Left forelimb (tissue), 1 donor: ENCODE measurements around the gene INPP5E.

ENCODE experiments used
- DNase-seq: peaks from one replicate; pipeline ENCODE4 v3.0.0-alpha.2; 2018; ENCODE audit warnings: low spot score

The INPP5E gene

DNA sequence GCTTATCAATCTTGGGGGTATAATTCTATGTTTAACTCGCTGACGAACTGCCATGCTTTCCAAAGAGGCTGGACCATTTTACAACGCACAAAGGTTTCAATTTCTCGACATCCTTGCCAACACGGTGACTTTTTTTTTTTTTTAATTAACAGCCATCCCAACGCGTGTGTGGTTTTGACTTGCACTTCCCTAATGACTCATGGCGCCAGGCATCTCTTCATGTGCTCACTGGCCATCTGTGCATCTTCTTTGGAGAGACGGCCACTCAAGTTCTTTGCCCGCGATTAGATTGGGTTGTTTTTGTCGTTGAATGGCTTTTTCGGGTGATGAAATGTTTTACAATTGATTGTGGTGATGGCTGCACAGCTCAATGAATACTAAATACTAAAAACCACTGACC, 53.6 kb downstream of the INPP5E start:
- no peak for DNase-seq

DNA sequence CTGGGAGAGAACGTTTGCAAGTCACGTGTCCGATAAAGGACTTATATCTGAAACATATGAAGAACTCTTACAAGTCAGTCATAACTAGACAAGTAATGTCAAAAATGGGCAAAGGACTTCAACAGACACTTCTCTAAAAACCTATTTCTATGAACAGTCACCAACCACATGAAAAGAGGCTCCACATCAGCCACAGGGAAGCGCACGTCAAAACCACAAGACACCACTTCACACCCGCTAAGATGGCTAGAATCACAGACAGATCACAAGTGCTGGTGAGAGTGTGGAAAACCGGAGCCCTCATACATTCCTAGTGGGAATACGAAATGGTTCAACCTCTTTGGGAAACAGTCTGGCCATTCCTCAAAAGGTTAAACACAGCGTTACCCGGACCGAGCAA, 54.6 kb downstream of the INPP5E start:
- no peak for DNase-seq

DNA sequence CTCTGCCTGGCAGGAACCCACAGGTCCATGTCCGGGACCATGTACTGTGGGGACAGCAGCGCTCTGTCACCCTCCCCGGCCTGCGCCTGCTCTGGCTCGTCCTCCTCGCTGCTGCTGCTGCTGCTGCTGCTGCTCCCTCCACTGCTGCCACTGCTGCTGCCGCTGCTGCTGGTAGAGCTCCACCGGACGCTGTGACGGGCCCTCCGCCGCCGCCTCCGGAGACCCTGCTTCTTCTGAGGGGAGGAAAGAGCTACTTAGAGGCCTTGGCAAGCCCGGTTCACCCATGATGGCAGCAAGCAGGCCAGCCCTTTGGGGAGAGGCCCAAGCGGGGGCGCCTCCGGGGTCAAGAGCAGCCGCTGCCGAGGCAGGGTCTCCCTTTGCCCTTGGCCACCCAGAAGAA, 56.2 kb downstream of the INPP5E start:
- no peak for DNase-seq

GRCh38 chr9:136381966-136382513, 57.6 kb downstream of the INPP5E start:
- no peak for DNase-seq

GRCh38 chr9:136381311-136381710, 58.3 kb downstream of the INPP5E start:
- DNase-seq: no peak

- DNase-seq: no peak
Measured at GRCh38 chr9:136380381-136380780, 59.3 kb downstream of the INPP5E start.

DNA sequence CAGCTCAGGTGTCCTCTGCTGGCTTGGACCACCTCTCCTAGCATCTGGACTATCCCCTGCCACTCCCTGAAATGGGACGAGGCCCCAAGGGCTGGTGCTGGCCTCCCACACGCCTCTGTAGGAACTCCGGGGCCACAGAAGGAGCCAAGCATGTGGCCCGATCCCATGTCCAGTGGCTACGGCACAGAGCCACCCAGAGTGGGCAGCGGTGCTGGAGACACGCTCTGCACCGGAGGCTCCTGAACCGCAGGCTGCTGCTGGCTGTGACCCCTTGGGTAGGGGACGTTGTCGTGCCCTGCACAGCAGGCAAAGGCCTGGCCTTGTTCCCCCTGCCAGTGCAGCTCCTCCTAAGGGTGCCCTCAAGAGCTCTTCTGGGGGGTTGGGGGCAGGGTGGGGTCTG, 59.8 kb downstream of the INPP5E start:
- DNase-seq: no peak

DNA sequence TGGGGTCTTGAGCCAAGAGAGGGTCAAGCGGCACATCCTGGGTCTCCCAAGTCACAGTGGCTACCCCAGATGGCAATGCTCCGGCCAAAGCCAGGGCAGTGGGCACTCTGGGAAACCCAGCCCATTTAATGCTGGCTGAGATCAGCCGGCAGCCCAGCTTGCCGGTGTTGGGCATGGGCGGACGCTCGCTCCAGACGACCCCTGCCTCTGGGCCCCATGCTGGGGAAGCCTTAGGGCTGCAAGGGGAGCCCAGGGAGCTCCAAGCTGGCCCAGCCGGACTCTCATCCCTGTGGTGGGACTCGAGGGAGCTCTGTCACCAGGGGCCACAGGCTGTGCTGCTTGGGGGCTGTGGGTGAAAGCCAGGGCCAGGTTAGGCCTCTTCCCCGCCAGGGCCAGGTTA, 60.2 kb downstream of the INPP5E start:
- no peak for DNase-seq

DNA sequence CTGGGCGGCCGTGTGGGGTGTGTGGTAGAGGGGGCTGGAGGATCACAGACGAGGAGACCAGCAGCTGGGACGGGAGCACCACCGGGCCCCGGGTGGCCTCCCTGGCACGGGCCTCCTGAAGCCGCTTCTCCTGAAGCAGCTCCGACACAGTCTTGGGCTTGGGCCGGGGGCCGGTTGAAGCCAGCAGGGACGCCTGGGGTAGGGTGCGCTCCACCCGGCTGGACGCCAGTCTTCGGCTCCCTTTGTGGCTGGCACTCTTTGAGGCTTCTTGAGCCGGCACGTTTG, 60.7 kb downstream of the INPP5E start:
- DNase-seq: no peak
